HEK293 (cell line): ENCODE results near the gene IQGAP3.

Source experiments
- CTCF ChIA-PET: fragments of 350-600 bp; formaldehyde crosslinking; extraction: SDS; loops from one replicate; lab custom pipeline; 2021; ENCODE audit warnings: antibody characterized with exemption; lab: Yijun Ruan, JAX
- POLR2A ChIA-PET: fragments of 300-600 bp; formaldehyde crosslinking; extraction: SDS; loops from one replicate; lab custom pipeline; 2020; ENCODE audit warnings: antibody characterized with exemption, inconsistent platforms; lab: Yijun Ruan, JAX
- H3K27ac ChIP-seq: fragments of 200-500 bp; sonication (Bioruptor generic); 2 replicates; pipeline ENCODE4 v1.5.1; 2014; ENCODE audit warnings: low read depth, low read length, control low read depth, inconsistent platforms; ENCODE audit errors: extremely low read depth
- H3K36me3 ChIP-seq, 2 experiments: fragments of 200-500 bp in 1 of 2; sonication (Bioruptor generic) in 1 of 2; 1 replicate in 1 of 2; 2 replicates in 1 of 2; pipeline ENCODE4 v1.5.1; 2014 to 2017; ENCODE audit warnings: inconsistent platforms in 2 of 2, low read length in 2 of 2; ENCODE audit not compliant: control insufficient read depth in 2 of 2, insufficient read depth in 1 of 2
- H3K4me1 ChIP-seq: fragments of 200-500 bp; sonication (Bioruptor generic); 2 replicates; pipeline ENCODE4 v1.5.1; 2014; ENCODE audit warnings: mild to moderate bottlenecking, low read length, inconsistent platforms; ENCODE audit not compliant: control insufficient read depth, insufficient read depth
- H3K4me3 ChIP-seq: 2 replicates; pipeline ENCODE4 v1.5.1; 2011; ENCODE audit warnings: low read depth, mild to moderate bottlenecking, control low read depth, low read length, moderate library complexity
- H3K9me3 ChIP-seq: fragments of 200-500 bp; sonication (Bioruptor generic); 2 replicates; pipeline ENCODE4 v1.5.1; 2014; ENCODE audit warnings: low read depth, low read length, inconsistent platforms; ENCODE audit not compliant: control insufficient read depth, insufficient read depth
- EGR2 ChIP-seq: fragments of 450-650 bp; formaldehyde crosslinking; IDR thresholded peaks from 2 replicates; pipeline ENCODE4 v1.5.1; 2016; ENCODE audit warnings: low read depth, missing biosample characterization, missing genetic modification characterization
- GLI4 ChIP-seq: fragments of 450-650 bp; formaldehyde crosslinking; IDR thresholded peaks from 2 replicates; pipeline ENCODE4 v1.5.1; 2016; ENCODE audit warnings: missing biosample characterization, missing genetic modification characterization
- GLIS1 ChIP-seq: fragments of 450-650 bp; formaldehyde crosslinking; IDR thresholded peaks from 2 replicates; pipeline ENCODE4 v1.5.1; 2016; ENCODE audit warnings: missing biosample characterization, missing genetic modification characterization
- GLIS2 ChIP-seq: fragments of 450-650 bp; formaldehyde crosslinking; IDR thresholded peaks from 2 replicates; pipeline ENCODE4 v1.5.1; 2016; ENCODE audit warnings: missing biosample characterization, missing genetic modification characterization
- KLF1 ChIP-seq: fragments of 450-650 bp; formaldehyde crosslinking; IDR thresholded peaks from 2 replicates; pipeline ENCODE4 v1.5.1; 2016; ENCODE audit warnings: missing biosample characterization, missing genetic modification characterization
- KLF17 ChIP-seq: fragments of 450-650 bp; formaldehyde crosslinking; IDR thresholded peaks from 2 replicates; pipeline ENCODE4 v1.5.1; 2016; ENCODE audit warnings: missing biosample characterization, missing genetic modification characterization
- SP2 ChIP-seq: fragments of 450-650 bp; formaldehyde crosslinking; IDR thresholded peaks from 2 replicates; pipeline ENCODE4 v1.5.1; 2016; ENCODE audit warnings: missing biosample characterization, missing genetic modification characterization
- ZBTB10 ChIP-seq: fragments of 450-650 bp; formaldehyde crosslinking; IDR thresholded peaks from 2 replicates; pipeline ENCODE4 v1.5.1; 2016; ENCODE audit warnings: missing biosample characterization, missing genetic modification characterization
- ZBTB17 ChIP-seq: fragments of 450-650 bp; formaldehyde crosslinking; IDR thresholded peaks from 2 replicates; pipeline ENCODE4 v1.5.1; 2016; ENCODE audit warnings: missing biosample characterization, missing genetic modification characterization
- ZBTB21 ChIP-seq: fragments of 450-650 bp; formaldehyde crosslinking; IDR thresholded peaks from 2 replicates; pipeline ENCODE4 v1.5.1; 2017; ENCODE audit warnings: missing biosample characterization, missing genetic modification characterization
- ZFHX2 ChIP-seq: fragments of 450-650 bp; formaldehyde crosslinking; conservative IDR thresholded peaks from 2 replicates; pipeline ENCODE4 v1.5.1; 2016; ENCODE audit warnings: missing biosample characterization, missing genetic modification characterization
- ZNF19 ChIP-seq: fragments of 450-650 bp; formaldehyde crosslinking; IDR thresholded peaks from 2 replicates; pipeline ENCODE4; 2016; ENCODE audit warnings: missing biosample characterization, missing genetic modification characterization, low read depth
- ZNF791 ChIP-seq: fragments of 450-650 bp; formaldehyde crosslinking; IDR thresholded peaks from 2 replicates; pipeline ENCODE4 v1.5.1; 2016; ENCODE audit warnings: missing biosample characterization, missing genetic modification characterization
- TF ChIP-seq, protein P1 (sequence below): fragments of 450-650 bp; IDR thresholded peaks from 2 replicates; pipeline ENCODE4 v1.5.1; 2018; ENCODE audit warnings: missing biosample characterization, mild to moderate bottlenecking, missing genetic modification characterization
- TF ChIP-seq, protein P2 (sequence below): fragments of 450-650 bp; formaldehyde crosslinking; IDR thresholded peaks from 2 replicates; pipeline ENCODE4 v1.5.1; 2016; ENCODE audit warnings: missing biosample characterization, missing genetic modification characterization

The IQGAP3 gene

DNA sequence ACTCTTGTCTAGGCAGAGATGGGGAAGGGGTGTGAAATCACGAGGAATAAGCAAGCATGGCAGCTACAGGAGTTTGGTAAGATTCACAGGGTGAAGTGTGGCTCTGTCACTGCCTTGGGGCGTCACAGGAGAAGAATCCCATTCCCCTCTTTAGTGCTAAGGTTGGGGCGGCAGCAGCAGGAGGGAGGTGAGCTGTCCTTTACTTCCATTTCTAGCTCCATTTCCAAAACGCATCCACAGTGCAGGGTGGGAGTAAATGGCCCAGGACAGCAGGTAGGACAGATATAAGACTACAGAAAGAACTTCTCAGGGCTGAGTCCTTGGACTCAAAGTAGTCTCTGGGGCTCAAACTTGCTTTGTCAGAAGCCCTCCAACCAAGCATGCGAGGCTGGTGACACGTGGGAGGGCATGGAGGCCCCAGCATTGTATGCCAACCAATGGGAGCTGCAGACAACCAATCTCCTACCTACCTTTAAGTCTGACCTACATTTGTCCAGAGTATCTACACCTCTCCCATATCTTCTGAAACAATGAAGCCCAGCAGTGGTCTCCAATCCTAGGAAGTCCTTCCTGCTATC is 80.3 kb downstream of the IQGAP3 start (continued):
- TF ChIP-seq, protein P1, sequence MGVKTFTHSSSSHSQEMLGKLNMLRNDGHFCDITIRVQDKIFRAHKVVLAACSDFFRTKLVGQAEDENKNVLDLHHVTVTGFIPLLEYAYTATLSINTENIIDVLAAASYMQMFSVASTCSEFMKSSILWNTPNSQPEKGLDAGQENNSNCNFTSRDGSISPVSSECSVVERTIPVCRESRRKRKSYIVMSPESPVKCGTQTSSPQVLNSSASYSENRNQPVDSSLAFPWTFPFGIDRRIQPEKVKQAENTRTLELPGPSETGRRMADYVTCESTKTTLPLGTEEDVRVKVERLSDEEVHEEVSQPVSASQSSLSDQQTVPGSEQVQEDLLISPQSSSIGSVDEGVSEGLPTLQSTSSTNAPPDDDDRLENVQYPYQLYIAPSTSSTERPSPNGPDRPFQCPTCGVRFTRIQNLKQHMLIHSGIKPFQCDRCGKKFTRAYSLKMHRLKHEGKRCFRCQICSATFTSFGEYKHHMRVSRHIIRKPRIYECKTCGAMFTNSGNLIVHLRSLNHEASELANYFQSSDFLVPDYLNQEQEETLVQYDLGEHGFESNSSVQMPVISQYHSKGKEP (tag by site-specific recombination) = no peak
- TF ChIP-seq ZNF19 (tag by site-specific recombination) = no peak

DNA sequence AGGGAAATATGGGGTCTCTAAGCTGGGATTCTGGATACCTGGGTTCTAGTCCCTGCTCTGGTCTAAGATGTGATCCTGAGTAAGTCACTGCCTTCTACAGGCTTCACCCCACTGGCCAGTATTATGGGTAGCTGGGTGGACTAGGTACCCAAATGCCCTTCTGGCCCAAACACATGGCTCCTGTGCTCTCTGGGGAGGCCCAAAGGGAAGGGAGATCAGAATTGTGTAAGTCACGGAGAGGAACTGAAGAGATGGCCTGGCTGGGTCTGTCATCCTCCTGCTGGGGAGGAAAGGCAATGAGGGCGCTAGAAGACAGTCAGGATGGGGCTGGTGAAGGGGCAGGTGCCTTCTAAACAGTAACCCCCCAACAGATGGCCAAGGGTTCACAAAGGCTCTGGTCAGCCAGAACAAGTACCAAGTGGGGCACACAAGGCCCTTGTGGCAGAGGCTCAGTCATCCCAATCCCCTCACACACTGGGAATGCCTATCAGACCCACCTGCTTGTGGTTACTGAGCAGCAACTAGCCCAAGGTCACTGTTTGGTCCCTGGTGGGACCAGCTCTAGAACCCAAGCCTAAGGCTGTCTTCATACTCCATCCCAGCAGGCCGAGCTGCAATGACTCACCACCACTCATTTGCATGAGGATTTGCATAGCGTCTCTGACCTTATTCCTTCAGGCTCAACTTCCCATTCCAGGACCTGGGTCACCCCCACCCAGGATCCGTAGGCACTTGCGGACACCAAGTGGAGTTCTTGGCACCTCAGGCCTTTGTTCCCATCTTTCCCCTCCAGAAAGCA is 81.0 kb downstream of the IQGAP3 start:
- CTCF ChIA-PET = interaction anchor here (0.6 to 2.8 kb wide), 5 partner anchors 10 to 140 kb away, joined by 3 to 14 read pairs (median 6); partner anchors contain the start of gene MEF2D
- TF ChIP-seq ZBTB17 (tag by site-specific recombination) (0 out of 2 replicates have a peak, but pooled peaks have one; percentile 15), ZNF791 (tag by site-specific recombination) (no peak), ZBTB21 (tag by site-specific recombination) (no peak), EGR2 (tag by site-specific recombination) (no peak), GLIS1 (tag by site-specific recombination) (no peak), GLI4 (no peak)
- Histone ChIP-seq H3K9me3 (no peaks in the 10 kb centered on the region), H3K36me3 (peaks cover 0 to 12% of the 10 kb centered on the region in 2 experiments; a peak in 1 of 3 replicates), H3K4me1 (peaks cover 16% of the 10 kb centered on the region), H3K27ac (no peak overlapping the region), H3K4me3 (no peak overlapping the region)
- POLR2A ChIA-PET = interaction anchor here (0.8 to 3.3 kb wide), 4 partner anchors 8 to 34 kb away, joined by 3 to 20 read pairs (median 4); partner anchors contain the start of gene MEF2D

DNA sequence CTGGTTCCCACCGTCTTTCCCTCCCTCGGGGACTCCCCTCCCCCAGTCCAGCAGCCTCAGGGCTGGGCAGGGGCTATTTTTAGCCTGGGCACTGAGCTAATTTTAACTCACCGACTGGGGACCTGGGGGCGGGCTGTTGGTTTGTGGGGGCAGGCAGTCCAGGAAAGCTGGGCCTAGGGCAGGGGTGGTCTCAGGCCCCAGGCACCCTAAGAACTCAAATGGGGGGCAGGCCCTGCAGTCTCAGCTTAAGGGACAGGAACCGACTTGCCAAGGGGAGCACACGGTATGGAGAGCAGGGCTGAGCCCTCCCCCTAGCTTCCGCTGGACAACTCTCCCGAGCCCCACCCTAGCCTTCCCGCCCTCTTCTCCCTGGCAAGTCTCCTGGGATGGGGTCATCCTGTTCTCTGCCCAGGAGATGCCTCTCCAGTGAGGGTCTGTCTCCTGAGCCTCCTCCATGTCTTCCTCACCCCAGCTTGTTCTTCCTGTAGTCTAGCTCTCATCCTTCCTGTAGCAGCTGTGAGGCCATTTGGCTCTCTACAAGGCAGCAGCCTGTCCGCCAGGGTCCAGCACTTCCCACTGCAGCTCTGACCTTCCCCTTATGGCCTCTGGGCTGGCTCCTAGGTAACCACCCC is 81.8 kb downstream of the IQGAP3 start:
- Histone ChIP-seq H3K4me1 (peaks cover 16% of the 10 kb centered on the region), H3K36me3 (peaks cover 0 to 12% of the 10 kb centered on the region in 2 experiments; a peak in 1 of 3 replicates), H3K27ac (no peak overlapping the region; the same call in 1 of the 2 replicates), H3K9me3 (no peaks in the 10 kb centered on the region), H3K4me3 (no peak overlapping the region)
- peak; percentile 85 for TF ChIP-seq ZFHX2 (tag by site-specific recombination)
- TF ChIP-seq KLF1 = peak; percentile 63
- TF ChIP-seq, protein P2, sequence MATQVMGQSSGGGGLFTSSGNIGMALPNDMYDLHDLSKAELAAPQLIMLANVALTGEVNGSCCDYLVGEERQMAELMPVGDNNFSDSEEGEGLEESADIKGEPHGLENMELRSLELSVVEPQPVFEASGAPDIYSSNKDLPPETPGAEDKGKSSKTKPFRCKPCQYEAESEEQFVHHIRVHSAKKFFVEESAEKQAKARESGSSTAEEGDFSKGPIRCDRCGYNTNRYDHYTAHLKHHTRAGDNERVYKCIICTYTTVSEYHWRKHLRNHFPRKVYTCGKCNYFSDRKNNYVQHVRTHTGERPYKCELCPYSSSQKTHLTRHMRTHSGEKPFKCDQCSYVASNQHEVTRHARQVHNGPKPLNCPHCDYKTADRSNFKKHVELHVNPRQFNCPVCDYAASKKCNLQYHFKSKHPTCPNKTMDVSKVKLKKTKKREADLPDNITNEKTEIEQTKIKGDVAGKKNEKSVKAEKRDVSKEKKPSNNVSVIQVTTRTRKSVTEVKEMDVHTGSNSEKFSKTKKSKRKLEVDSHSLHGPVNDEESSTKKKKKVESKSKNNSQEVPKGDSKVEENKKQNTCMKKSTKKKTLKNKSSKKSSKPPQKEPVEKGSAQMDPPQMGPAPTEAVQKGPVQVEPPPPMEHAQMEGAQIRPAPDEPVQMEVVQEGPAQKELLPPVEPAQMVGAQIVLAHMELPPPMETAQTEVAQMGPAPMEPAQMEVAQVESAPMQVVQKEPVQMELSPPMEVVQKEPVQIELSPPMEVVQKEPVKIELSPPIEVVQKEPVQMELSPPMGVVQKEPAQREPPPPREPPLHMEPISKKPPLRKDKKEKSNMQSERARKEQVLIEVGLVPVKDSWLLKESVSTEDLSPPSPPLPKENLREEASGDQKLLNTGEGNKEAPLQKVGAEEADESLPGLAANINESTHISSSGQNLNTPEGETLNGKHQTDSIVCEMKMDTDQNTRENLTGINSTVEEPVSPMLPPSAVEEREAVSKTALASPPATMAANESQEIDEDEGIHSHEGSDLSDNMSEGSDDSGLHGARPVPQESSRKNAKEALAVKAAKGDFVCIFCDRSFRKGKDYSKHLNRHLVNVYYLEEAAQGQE (tag by site-specific recombination) = no peak
- no peak for TF ChIP-seq ZBTB10 (tag by site-specific recombination)
- peak; percentile 27 for TF ChIP-seq SP2 (tag by site-specific recombination)
- 0 out of 2 replicates have a peak, but pooled peaks have one; percentile 8 for TF ChIP-seq GLIS1 (tag by site-specific recombination)
- TF ChIP-seq GLIS2 (tag by site-specific recombination) = peak; percentile 13; the same call in 1 of the 2 replicates
- TF ChIP-seq EGR2 (tag by site-specific recombination) = peak; percentile 63
- 0 out of 2 replicates have a peak, but pooled peaks have one; percentile 43 for TF ChIP-seq KLF17 (tag by site-specific recombination)
- ChIA-PET CTCF (interaction anchor here (0.6 to 2.8 kb wide), 8 partner anchors 10 to 110 kb away, joined by 3 to 14 read pairs (median 4); partner anchors contain the start of gene MEF2D), POLR2A (interaction anchor here (0.8 to 3.3 kb wide), 5 partner anchors 7 to 69 kb away, joined by 3 to 20 read pairs (median 3); partner anchors contain the start of gene MEF2D)
